ENCODE results near the gene PELI2. TPM values are rescaled to one million over a fixed set of nuclear protein-coding genes. Genes with fewer than 3 reads are reported as not detected.

Gene PELI2
- total RNA-seq, 2 donors from 2014 or later, result 4.4 to 7.0 TPM

- peaks cover 0 to 28% of the 10 kb centered on the region in 2 donors for H3K4me1 ChIP-seq
Observed at GRCh38 chr14:56127156-56127555, 8.9 kb downstream of the PELI2 start.

GRCh38 chr14:56129092-56129491 lies 10.9 kb downstream of the PELI2 start:
- no peaks in the 10 kb centered on the region for H3K9me3 ChIP-seq
- DNase-seq (ENCODE audit: low spot score), result no peak
- no peaks in the 10 kb centered on the region for H3K36me3 ChIP-seq
- no peak overlapping the region for H3K27ac ChIP-seq
- TF ChIP-seq, protein P1, sequence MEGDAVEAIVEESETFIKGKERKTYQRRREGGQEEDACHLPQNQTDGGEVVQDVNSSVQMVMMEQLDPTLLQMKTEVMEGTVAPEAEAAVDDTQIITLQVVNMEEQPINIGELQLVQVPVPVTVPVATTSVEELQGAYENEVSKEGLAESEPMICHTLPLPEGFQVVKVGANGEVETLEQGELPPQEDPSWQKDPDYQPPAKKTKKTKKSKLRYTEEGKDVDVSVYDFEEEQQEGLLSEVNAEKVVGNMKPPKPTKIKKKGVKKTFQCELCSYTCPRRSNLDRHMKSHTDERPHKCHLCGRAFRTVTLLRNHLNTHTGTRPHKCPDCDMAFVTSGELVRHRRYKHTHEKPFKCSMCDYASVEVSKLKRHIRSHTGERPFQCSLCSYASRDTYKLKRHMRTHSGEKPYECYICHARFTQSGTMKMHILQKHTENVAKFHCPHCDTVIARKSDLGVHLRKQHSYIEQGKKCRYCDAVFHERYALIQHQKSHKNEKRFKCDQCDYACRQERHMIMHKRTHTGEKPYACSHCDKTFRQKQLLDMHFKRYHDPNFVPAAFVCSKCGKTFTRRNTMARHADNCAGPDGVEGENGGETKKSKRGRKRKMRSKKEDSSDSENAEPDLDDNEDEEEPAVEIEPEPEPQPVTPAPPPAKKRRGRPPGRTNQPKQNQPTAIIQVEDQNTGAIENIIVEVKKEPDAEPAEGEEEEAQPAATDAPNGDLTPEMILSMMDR (IDR thresholded peaks at IDR 0.05), result no peak
- H3K4me1 ChIP-seq, result peaks cover 0 to 28% of the 10 kb centered on the region in 2 donors
- H3K4me3 ChIP-seq, result no peak overlapping the region
- no peaks in the 10 kb centered on the region for H3K27me3 ChIP-seq

More at GRCh38 chr14:56127156-56127555, 8.9 kb downstream of the PELI2 start:
- DNase-seq (ENCODE audit: low spot score), result no peak
- Histone ChIP-seq H3K27ac (no peak overlapping the region), H3K27me3 (no peaks in the 10 kb centered on the region), H3K4me3 (no peak overlapping the region), H3K9me3 (no peaks in the 10 kb centered on the region), H3K36me3 (no peaks in the 10 kb centered on the region)
- TF ChIP-seq, protein P1 (IDR thresholded peaks at IDR 0.05), result no peak

DNA sequence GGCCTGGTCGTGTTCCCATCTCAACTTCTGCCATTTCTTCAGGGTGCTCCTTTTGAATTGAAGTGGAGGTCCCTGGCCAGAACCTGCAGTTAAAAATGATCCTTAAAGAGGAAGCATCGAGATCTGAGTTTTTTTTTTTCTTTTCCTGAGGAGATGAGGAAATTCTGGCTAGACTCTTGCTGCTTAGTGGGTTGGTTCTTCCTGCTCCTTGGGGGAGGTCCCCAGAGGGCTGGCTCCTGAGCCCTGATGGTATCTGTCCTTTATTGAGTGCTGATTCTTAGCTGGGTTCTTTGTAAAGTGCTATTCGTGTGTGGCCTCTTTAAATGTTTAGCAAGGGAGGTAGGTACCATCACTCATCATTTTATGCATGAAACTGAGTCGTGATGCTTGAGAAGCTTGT lies 11.7 kb downstream of the PELI2 start:
- H3K9me3 ChIP-seq, result no peaks in the 10 kb centered on the region
- TF ChIP-seq, protein P1 (IDR thresholded peaks at IDR 0.05), result no peak
- H3K36me3 ChIP-seq, result no peaks in the 10 kb centered on the region
- H3K27me3 ChIP-seq, result no peaks in the 10 kb centered on the region
- no peak for DNase-seq (ENCODE audit: low spot score)
- H3K4me1 ChIP-seq, result peaks cover 0 to 31% of the 10 kb centered on the region in 2 donors
- no peak overlapping the region for H3K27ac ChIP-seq
- H3K4me3 ChIP-seq, result no peak overlapping the region

GRCh38 chr14:56131004-56131864 lies 13.0 kb downstream of the PELI2 start:
- Histone ChIP-seq H3K36me3 (no peaks in the 10 kb centered on the region), H3K27me3 (no peaks in the 10 kb centered on the region), H3K9me3 (no peaks in the 10 kb centered on the region), H3K4me1 (peaks cover 0 to 31% of the 10 kb centered on the region in 2 donors), H3K4me3 (no peak overlapping the region), H3K27ac (no peak overlapping the region)
- no peak for DNase-seq (ENCODE audit: low spot score)
- TF ChIP-seq, protein P1 (IDR thresholded peaks at IDR 0.05), result no peak

DNA sequence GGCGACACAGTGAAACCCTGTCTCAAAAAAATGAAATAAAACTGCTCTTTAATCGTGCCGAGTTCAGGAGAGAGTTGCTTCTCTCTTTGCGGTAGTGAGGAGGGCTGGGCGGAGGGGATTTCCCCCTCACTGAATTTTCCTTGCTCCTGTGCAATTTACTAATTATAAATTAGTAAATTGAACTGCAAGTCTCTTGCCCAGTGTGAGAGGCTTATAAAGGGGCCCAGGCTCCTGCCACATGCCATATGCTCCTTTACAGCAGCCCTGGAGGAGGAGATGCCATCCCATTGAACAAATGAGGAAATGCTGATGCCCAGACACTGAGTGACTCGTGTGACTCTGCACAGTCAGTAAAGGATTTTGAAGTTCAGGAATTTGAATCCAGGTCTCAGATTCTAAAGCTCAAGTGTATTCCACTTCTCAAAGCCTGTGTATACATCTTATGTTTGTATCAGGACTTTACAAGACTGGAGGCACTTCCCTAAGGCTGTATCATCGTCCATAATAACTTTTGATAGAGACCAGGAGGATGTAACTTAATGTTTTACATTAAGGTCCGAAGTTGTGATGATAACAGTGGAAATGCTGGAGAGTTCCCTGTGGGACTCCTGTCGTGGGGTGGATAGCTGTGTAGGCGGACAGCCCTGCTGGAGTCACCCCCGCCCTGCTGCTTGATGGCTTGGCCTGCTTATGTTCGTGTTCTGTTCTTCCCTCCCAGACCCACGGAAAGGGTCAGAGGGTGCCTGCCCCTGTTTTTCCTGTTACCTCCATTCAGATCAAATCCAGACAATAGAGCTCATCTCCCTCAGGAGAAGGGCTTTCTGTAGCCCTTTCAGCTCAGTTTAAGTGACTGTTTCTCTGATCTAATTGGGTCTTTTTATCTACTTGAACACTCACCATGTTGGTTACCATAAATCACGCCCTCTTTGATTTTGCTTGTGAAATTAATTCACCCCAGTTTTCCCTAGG lies 13.9 kb downstream of the PELI2 start:
- no peak overlapping the region for H3K4me3 ChIP-seq
- TF ChIP-seq, protein P1 (IDR thresholded peaks at IDR 0.05), result no peak
- no peaks in the 10 kb centered on the region for H3K36me3 ChIP-seq
- DNase-seq (ENCODE audit: low spot score), result no peak
- no peaks in the 10 kb centered on the region for H3K9me3 ChIP-seq
- H3K27me3 ChIP-seq, result no peaks in the 10 kb centered on the region
- H3K27ac ChIP-seq, result no peak overlapping the region
- H3K4me1 ChIP-seq, result peaks cover 0 to 38% of the 10 kb centered on the region in 2 donors

Measured in right atrium auricular region (tissue), 2 donors.